Frontal cortex (tissue), 4 donors: ENCODE data around the gene SPG11. TPM values are rescaled to one million over a fixed set of nuclear protein-coding genes. Genes with fewer than 3 reads are reported as not detected.
"Not testable (repeated sequence)": the region's sequence is repeated elsewhere in the genome, so short reads cannot be mapped to it uniquely, and the experiment has no call there.

ENCODE experiments used
- DNase-seq, 2 donors: peaks; one replicate each; pipeline ENCODE4 v3.0.0; 2012; ENCODE audit warnings: low spot score in 2 of 2
- FAIRE-seq: peaks from 2 replicates; lab custom pipeline; 2012; peaks lifted over from hg19 to GRCh38; lab: Jason Lieb, UNC
- total RNA-seq: library from RNA; depleted of rRNA; stranded (reverse); fragments of >200 nt; gene quantifications from one replicate; pipeline ENCODE4 v1.2.3, GENCODE V29; 2014
- donor health status: control.
- donor health status: control.
- donor health status: control.

Gene SPG11
- total RNA-seq, 1 donor from 2014 or later = 73.0 TPM

DNA sequence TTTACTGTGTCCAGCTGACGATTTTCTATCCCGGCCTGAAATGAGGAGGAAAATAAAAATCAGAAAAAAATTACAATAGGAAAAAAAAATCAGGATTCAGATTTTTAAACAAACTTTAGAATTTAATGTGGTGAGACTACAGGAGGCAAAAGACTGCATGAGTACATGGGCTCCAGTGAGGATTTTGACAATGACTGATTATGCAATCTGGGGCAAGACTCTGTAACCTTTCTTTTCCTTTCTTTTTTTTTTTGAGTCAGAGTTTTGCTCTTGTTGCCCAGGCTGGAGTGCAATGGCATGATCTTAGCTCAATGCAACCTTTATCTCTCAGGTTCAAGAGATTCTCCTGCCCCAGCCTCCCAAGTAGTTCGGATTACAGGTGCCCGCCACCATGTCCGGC is 29.9 kb downstream of the SPG11 start:
- FAIRE-seq = no peak
- DNase-seq = no peak

DNA sequence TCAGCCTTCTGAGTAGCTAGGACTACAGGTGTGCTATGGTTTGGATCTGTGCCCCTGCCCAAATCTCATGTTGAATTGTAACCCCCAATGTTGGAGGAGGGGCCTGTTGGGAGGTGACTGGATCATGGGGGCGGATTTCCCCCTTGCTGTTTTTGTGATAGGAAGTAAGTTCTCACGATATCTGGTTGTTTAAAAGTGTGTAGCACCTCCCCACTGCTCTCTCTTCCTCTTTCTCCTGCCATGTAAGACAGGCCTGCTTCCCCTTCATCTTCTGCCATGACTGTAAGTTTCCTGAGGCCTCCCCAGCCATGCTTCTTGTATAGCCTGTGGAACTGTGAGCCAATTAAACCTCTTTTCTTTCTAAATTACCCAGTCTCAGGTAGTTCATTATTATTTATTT is 38.2 kb downstream of the SPG11 start:
- not testable (repeated sequence) for DNase-seq, FAIRE-seq

DNA sequence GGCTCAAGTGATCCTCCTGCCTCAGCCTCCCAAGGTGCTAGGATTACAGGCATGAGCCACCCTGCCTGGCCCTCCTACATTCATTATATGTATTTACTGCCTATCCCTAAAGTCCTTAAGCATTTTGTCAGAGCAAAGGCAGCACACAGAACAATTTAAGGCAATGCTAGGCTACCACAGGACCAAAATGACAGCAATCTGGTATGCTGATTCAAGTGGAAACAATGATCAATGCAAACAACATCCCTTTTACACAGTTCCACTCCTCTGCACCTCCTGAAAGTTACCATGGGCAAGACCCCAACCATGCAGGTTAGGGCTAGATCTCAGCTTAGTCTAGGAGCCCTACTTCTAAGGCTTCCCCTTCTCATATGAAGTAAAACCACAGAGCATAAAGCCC is 40.3 kb downstream of the SPG11 start:
- DNase-seq (no peak), FAIRE-seq (no peak)

DNA sequence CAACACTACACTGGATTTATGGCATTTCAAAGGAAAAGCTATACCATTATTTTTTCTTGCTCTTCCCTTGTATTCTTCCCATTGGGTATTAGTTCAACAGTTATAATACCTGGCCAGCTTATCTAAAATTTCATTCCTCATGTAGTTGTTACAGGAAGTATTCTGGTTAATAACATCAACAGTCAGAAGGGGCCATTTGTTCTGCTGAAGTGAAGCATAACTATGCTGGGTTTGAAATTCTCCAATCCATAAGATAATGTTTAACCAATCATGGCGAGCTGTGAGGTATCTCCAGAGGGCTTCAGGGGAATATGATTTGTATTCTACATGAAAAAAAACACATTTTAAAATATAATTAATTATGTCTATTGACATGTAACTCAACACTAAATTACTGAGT is 43.4 kb downstream of the SPG11 start:
- FAIRE-seq = no peak
- DNase-seq = no peak

DNA sequence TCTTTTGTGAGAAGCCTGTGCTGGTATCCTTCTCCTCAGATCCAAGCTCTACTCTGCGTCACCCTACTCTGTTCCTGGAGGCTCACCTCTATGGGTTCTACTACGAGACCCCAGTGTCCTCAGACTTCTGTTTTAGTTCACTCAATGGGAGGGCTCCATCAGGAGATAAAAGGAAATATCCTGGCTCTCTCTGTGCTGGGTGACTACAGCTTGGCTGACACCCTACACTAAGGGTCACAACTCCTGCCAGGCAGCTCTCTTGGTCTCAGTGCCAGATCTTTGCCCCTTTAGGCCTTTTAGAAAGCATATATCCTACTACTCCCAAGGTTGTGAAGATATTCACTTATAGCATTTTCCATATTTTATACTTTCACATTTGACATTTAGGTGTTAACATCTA is 46.5 kb downstream of the SPG11 start:
- DNase-seq = no peak

DNA sequence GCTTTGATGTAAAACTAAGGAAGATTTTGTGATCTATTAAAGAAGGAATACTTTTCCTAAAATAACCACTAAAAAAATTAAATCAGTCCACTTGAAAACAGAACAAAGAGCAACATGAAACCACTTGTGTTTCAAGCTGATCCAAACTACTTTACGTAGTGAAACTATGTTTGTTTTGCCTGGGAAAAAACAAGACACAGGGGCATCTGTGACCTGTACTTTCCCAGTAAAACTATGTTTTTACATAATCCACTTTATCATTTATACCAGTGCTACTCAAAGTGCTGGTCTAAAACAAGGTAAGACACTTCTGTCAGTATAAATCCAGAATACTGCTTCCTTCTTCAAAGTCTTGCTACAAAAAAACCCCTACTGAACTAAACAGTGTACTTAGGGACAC is 56.7 kb downstream of the SPG11 start:
- DNase-seq (no peak), FAIRE-seq (no peak)

More for the DNA sequence above, 46.5 kb downstream of the SPG11 start:
- no peak for FAIRE-seq

DNA sequence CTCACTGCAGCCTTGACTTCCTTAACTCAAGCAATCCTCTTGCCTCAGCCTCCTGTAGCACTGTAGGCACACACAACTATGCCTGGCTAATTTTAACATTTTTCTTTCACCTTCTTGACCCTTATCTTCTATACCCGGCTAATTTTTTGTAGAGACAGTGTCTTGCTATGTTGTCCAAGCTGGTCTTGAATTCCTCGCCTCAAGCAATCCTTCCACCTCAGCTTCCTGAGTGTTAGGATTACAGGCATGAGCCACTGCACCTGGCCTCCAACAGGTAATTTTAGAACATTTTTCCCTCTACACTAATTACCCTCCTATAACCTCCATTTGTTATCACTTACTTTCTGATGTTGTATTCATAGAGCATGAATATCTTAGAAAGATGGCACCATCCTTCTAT is 60.3 kb downstream of the SPG11 start:
- no peak for DNase-seq
- FAIRE-seq = no peak

DNA sequence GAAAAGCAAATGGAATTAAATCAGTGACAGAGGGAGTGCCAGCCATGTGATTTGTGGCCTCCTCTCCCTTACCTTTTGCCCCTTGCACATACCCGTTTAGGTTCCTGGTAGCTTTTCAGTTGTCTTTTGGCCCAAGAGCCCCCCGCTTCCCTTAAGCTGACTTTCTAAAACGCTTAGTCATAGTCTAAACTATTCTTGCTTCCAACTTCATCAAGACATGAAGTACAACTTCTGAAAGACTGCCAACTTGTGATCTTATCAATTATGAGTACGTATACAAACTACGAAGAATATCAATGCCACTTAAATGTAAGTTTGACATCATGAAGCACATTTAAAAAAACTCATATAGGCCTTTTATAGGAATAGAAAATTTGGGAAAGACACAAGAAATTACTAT is 64.6 kb downstream of the SPG11 start:
- FAIRE-seq = no peak
- DNase-seq = no peak

DNA sequence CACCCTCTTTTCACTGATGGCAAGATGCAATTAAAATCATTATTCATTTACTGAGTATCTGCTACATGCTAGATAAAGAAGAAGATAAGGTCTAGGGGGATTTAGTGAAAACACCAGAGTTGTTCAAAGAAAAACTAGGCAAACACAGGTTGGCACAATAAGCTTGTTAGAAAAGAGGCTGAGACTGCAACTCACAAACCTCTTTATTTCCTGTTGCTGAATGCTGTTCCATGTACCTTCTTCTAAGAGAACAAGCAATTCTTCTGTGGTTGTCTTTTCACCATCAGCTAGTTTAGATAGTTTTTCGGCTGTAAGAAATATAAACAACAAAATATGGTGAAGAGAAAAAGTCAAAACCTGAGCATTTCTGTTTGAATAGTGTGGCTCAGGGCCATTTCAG is 65.4 kb downstream of the SPG11 start:
- DNase-seq (no peak), FAIRE-seq (no peak)

DNA sequence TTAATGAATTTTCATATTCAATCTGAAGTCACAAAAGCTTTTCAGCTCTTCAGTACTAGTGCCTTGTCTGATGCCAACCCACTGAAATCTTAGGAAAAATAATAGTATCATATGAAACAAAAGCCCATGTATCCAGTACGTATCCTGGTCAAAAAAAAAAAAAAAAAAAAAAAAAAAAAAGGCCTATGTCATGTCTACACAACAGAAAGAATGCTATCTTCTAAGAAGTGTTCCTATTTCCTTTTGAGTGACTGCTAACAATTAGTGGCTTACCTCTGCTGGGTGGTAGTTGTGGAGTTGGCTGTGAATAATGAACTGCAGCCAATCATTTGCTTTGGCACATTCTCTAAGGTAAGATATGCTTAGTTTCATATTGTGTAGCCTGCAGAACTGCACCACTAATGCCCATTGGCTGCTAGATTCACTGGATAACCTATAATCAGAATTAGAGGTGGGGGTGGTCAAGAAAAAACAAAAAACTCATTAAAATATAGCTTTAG is 66.9 kb downstream of the SPG11 start:
- no peak for FAIRE-seq
- no peak for DNase-seq

DNA sequence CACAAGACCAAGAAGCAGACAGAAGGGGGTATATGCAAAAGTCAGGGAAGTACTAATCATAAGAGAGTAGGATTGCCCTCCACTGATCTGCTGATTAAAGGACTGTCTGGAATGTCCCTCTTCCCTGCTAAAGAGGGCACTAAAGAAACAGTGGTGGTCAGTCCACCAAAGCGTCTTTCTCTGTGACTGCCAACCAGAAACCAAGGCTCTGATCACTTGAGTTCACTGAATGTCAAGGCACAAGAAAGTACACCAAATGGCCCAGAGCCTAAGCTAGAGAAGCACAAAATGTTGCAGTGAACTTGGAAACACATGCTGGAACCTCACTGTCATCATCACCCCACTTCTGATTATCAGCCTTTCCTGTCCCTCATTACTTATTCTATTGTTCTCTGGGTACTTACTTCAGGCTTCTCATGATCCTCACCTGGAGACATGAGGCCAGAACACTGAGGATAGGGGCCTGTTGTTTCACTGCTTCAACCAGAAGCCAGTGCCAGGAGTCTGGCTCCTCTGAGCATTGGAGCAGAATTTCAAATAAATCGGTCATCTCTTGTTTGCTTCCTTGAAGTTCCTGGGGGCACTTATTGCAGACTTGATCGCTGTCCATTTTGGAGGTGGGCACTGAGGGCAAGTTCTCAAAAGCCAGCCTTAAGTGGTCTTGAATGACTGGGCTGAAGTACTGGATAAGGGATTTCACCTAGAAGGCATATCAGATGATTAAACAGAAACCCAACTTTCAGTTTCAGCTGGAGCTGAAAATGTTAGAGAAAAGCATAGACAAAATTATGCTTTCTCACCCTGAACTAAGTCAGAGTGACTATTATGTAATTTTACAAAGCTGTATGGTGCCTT is 67.6 kb downstream of the SPG11 start:
- no peak for DNase-seq
- FAIRE-seq = no peak

DNA sequence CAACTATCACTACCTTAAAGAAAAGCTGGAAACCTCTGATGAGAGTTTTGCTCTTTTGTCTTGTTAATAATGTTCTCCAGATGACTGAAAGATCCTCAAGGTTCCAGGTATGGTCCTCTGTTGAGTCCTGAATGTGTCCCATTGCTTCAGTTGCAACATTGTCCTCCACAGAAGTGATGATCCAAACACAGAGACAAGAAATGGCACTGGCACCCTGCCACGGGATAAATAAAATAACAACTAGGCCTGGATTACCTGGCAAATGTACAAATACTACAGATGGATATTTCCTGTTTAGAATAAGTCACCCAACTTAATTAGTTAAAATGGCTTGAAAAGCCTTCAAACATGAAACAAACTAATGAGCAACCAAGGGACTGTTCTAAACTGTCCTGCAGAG is 68.2 kb downstream of the SPG11 start:
- DNase-seq = no peak

DNA sequence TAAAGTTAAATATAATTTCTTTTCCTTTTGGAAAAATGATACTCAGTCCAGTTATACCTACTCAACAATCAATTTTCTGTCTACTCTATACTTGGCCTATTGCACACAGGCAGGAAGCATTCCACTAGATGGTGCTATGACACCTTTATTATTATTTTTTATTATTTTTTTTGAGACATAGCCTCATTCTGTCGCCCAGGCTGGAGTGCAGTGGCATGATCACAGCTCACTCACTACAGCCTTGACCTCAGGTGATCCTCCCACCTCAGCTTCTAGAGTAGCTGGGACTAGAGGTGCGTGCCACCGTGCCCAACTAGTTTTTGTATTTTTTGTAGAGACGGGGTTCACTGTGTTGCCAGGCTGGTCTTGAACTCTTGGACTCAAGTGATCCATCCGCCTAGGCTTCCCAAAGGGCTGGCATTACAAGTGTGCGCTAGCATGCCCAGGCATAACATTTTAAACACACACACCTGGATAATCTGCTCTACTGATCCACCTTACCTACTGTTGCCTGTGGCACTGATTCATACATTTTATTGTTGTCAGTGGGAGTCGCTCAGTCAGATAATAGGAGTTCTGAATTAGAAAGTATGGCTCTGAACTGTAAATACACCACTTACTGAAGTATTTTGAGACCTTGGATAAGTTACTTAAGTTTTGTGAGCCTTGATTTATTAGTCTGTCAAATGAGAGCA is 70.3 kb downstream of the SPG11 start:
- FAIRE-seq (no peak), DNase-seq (no peak)

More for the DNA sequence above, 68.2 kb downstream of the SPG11 start:
- no peak for FAIRE-seq

DNA sequence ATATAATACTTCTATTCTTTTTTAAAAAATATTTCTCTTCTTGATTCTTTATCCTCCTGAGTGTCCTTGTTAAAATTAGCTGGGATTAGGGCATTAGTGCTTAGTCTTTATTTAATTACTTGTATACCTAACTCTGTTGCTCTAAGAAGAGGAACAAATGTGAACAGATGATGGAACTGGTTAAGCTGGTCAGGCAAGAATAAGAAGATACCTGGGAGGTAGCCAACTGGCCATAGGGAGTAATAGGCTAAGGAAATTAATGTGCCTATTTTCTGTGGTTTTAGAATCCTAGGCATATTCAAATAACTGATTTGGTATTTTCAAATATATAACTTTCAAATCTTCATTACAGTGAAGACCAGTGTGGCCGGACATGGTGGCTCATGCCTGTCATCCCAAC is 72.1 kb downstream of the SPG11 start:
- no peak for DNase-seq
- no peak for FAIRE-seq

DNA sequence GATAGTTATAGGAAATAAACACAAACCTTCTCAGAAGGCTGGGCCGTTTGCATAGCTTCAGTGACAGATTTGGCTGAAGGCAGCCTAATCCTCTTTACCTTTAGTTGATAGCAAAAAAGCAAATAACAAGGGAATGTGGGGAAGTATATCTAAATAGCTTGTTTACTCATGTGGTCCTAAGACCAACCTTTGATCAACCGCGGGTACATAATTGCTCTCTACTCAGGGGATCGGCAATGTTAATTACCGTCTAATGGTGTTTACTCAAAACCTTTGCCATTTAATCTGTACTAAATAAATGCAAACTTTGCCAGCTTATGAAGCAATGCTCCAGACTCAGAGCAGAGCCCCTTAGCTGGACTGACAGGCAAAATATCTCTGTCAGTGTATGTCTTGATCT is 74.9 kb downstream of the SPG11 start:
- no peak for DNase-seq
- FAIRE-seq = no peak

DNA sequence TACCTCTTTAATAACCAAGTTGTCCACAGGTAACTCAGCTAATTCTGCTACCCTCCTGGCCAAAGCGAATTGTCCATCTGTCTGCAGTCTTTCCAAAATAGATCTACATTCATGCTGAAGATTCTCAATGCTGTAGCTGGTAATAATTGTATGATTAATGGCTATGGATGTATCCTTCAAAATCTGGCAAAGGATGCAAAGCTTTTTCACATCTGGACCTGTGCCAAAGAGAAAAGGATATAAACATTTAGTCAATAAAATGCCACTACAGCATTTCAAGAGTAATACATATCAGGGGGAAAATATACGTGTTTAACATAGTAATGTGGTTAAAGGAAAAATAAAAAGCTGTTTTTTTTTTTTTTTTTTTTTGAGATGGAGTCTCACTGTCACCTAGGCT is 77.8 kb downstream of the SPG11 start:
- DNase-seq (no peak), FAIRE-seq (no peak)

DNA sequence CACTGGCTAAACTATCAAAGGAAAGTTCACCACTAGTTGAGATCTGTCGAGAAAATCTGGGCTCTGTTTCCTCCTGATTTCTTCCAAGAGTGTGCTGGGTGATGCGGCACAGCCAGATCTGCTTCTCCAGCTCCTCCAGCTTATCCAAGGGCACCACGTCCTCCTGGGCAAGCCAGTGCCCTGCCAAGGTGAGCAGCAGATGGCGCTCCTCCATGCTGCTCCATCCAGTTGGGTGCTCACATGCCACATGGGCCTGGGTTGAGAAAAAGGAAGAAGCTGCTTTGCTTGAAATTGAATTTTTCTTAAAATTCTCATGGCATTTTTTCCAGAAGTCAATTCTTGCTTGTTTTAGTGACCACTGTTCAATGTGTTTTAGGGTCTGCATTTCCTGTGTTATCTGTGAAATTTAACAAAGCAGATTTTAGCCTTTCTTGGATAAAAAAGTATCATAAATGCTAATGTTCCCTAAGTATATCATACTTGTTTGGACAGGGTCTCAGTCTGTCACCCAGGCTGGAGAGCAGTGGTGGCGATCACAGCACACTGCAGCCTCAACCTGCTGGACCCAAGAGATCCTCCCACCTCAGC is 79.2 kb downstream of the SPG11 start:
- FAIRE-seq (no peak), DNase-seq (peak in 1 of 2 donors; percentile 17)

DNA sequence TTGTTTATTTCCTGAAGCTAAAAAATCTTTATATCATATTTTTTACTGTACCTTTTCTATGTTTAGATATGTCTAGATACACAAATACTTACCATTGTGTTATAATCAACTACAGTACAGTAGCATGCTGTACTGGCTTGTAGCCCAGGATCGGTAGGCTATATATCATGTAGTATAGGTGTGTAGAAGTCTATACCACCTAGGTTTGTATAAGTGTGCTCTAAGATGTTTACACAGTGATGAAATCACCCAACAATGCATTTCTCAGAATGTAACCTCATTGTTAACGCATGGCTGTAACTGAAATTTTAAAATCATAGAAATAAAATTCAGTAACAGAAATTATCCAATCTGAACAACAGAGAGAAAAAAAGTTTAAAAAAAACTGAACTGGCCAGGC is 83.4 kb downstream of the SPG11 start:
- FAIRE-seq (no peak), DNase-seq (no peak)

DNA sequence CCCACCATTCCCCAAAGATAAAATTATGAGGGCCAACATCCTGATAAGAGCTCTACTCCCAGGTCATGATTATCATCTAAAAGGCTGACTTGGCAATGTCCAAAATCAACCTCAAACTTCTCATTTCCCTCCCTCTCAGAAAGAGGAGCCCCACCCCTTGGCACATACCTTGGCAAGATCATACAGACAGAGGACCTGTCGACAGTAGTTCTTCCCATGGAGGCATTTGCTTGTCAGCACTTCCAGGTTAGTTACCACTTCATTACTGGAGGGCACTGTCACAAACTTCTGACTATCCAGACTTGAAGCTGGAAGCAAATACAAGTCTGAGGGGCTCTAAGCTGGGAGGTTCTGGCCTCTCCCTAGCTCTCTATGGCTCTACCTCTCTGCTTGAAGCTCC is 88.7 kb downstream of the SPG11 start:
- no peak for DNase-seq
- no peak for FAIRE-seq

DNA sequence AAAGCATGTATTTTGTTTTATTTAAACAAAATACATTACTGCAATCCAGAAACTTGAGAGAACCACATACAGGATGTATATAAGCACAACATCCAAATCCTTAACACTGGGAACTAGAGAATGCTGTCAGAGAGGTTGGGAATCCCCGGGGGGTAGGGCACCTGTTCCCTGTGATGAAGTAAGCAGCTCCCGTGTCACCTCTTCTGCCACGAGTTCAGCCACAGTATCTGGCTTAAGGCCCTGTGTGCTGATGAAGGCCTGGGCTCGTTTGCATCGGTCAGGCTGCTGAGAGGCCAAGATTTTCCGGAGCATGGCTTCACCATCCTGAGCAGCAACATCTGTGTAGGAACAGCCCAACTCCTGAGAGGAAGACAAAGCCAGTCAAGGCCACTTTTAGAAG is 90.1 kb downstream of the SPG11 start:
- DNase-seq = no peak
- FAIRE-seq = no peak

DNA sequence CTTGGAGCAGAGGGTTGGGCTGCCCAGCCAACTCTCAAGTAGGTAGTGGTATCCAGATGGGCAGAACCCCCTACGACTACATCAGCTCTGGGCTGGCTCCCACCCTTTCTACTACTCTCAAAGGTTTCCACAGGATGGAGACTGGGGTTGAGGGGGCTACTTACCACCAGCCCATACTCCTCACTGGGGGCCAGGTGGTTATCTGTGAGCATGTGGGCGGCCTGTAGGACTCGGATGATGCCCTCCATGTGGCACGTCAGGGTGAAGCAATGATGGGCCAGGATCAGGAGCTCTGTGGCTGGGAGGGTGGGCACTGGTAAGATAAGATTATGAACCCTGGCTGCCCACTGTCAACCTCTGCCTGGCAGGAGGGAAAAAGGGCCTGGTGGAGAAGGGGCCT is 93.1 kb downstream of the SPG11 start:
- FAIRE-seq = no peak

More for the DNA sequence above, 93.1 kb downstream of the SPG11 start:
- no peak for DNase-seq
